Omental fat pad (tissue), 4 donors: ENCODE results near the gene PAPPA2. TPM values are rescaled to one million over a fixed set of nuclear protein-coding genes. Genes with fewer than 3 reads are reported as not detected.

Experiments
- ATAC-seq: fragments of 150-250 bp; one replicate; pipeline ENCODE4 v1.9.1; 2016; ENCODE audit warnings: mild to moderate bottlenecking, moderate library complexity; ENCODE audit not compliant: low FRiP score
- DNase-seq: peaks from one replicate; pipeline ENCODE4 v3.0.0-alpha.2; 2019; ENCODE audit warnings: low spot score
- CTCF ChIP-seq, 3 donors: fragments of 450-650 bp; IDR thresholded peaks; one replicate each; pipeline ENCODE4 v1.5.1; 2016 to 2017; ENCODE audit warnings: antibody characterized with exemption in 3 of 3, mild to moderate bottlenecking in 3 of 3, moderate library complexity in 2 of 3
- total RNA-seq, 4 donors: library from RNA; depleted of rRNA; stranded (reverse); fragments of >200 nt; gene quantifications; one replicate each; pipeline ENCODE4 v1.1.0, GENCODE V29; 2016

The PAPPA2 gene
- total RNA-seq, 4 donors from 2014 or later = 0.63 to 5.6 (median 1.6) TPM

GRCh38 chr1:176701151-176701866 lies 238.3 kb downstream of the PAPPA2 start:
- no peak for TF ChIP-seq CTCF (IDR thresholded peaks at IDR 0.05)
- DNase-seq = no peak
- ATAC-seq = no peak

- DNase-seq (no peak), ATAC-seq (no peak)
- TF ChIP-seq CTCF (IDR thresholded peaks at IDR 0.05) = no peak
These were observed 239.9 kb downstream of the PAPPA2 start for GRCh38 chr1:176702901-176703300.

DNA sequence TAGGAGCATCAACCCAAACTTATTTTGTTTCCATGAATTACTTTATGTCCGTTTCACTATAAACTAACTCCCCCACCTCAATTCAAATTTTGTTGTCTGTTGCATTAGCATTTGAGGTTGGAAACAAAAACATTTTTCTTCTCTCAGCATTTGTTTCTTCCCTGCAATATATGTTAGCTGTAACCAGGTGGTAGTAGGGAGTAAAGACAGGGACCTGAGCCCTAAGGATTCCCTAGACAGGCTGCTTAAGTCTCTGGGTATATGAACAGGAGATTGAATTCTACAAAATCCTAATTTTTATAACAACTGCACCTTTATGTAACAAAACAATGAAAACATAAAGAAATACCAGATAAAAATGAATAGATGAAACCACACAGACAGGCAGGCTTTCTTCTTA lies 242.6 kb downstream of the PAPPA2 start:
- ATAC-seq (no peak), DNase-seq (no peak)
- TF ChIP-seq CTCF (IDR thresholded peaks at IDR 0.05) = no peak

DNA sequence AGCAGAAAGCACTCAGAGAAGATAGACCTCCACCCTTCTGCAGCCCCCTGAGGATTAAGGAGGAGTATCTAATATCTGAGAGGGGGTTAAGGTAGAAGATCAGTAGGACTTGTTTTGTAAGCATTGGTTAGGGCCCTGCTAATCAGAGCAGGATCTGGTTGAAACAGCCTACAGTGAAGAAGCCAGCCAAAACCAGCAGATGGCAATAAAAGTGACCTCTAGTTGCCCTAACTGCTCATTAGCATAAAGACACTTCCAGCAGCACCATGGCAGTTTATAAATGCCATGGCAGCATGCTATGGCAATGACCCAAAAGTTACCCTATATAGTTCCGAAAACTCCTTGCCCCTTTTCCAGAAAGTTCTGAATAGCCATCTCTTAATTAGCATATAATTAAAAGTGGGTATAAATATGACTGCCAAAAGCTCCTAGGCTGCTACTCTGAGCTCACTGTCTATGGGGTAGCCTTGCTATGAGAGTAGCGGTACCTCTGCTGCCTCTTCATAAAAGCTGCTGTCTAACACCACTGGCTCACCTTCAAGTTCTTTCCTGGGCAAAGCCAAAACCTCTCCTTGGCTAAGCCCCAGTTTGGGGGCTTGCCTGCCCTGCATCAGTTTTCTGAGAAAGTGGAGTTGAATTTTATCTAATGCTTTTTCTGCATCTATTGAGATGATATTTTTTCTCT lies 254.2 kb downstream of the PAPPA2 start:
- ATAC-seq = no peak
- no peak for TF ChIP-seq CTCF (IDR thresholded peaks at IDR 0.05)
- no peak for DNase-seq

- no peak for TF ChIP-seq CTCF (IDR thresholded peaks at IDR 0.05)
- DNase-seq (no peak), ATAC-seq (no peak)
These were observed 256.5 kb downstream of the PAPPA2 start for GRCh38 chr1:176719447-176719846.

GRCh38 chr1:176720838-176721237 lies 257.9 kb downstream of the PAPPA2 start:
- ATAC-seq = no peak
- TF ChIP-seq CTCF (IDR thresholded peaks at IDR 0.05) = no peak

GRCh38 chr1:176733661-176734060 lies 270.7 kb downstream of the PAPPA2 start:
- TF ChIP-seq CTCF (IDR thresholded peaks at IDR 0.05) = no peak
- ATAC-seq = no peak
- DNase-seq = no peak

More at GRCh38 chr1:176720838-176721237, 257.9 kb downstream of the PAPPA2 start:
- DNase-seq = no peak
